Esophagus squamous epithelium (tissue), 5 donors: Measurements from ENCODE around the gene B3GALT6. TPM values are rescaled to one million over a fixed set of nuclear protein-coding genes. Genes with fewer than 3 reads are reported as not detected.
"Not testable (repeated sequence)": the region's sequence is repeated elsewhere in the genome, so short reads cannot be mapped to it uniquely, and the experiment has no call there.

ENCODE experiments used
- DNase-seq: peaks from one replicate; lab custom pipeline; 2025; lab: John Stamatoyannopoulos, UW
- H3K27ac ChIP-seq, 4 donors: fragments of 200-600 bp; sonication (generic); one replicate each; pipeline ENCODE4 v1.5.1; 2016 to 2019; ENCODE audit warnings: mild to moderate bottlenecking in 1 of 4
- H3K27me3 ChIP-seq, 4 donors: fragments of 200-600 bp; sonication (generic); 1 replicate in 3 of 4; 2 replicates in 1 of 4; pipeline versions ENCODE4 v1.5.1 to v1.6.0; 2017 to 2021; ENCODE audit warnings: antibody characterized with exemption in 1 of 4
- H3K36me3 ChIP-seq, 3 donors: fragments of 200-600 bp; sonication (generic); one replicate each; pipeline ENCODE4 v1.5.1; 2016 to 2019
- H3K4me1 ChIP-seq, 3 donors: fragments of 200-600 bp; sonication (generic); one replicate each; pipeline ENCODE4 v1.5.1; 2017 to 2019
- H3K4me3 ChIP-seq, 4 donors: fragments of 200-600 bp; sonication (generic); 1 replicate in 3 of 4; 2 replicates in 1 of 4; pipeline ENCODE4 v1.5.1; 2016 to 2019; ENCODE audit warnings: mild to moderate bottlenecking in 2 of 4, moderate library complexity in 1 of 4
- H3K9me3 ChIP-seq, 3 donors: fragments of 200-600 bp; sonication (generic); one replicate each; pipeline ENCODE4 v1.5.1; 2016 to 2019
- CTCF ChIP-seq, 6 experiments: fragments of 450-650 bp in 4 of 6; fragments of 200-600 bp in 2 of 6; sonication (generic) in 2 of 6; IDR thresholded peaks; one replicate each; pipeline ENCODE4 v1.5.1; 2016 to 2019; ENCODE audit warnings: antibody characterized with exemption in 6 of 6, mild to moderate bottlenecking in 4 of 6, moderate library complexity in 4 of 6
- POLR2A ChIP-seq, 4 donors: fragments of 450-650 bp; IDR thresholded peaks; one replicate each; pipeline ENCODE4 v1.6.1; 2017; ENCODE audit warnings: antibody characterized with exemption in 4 of 4, mild to moderate bottlenecking in 4 of 4, moderate library complexity in 3 of 4
- WGBS, 2 donors: methylation state at CpG; one replicate each; pipeline ENCODE4 v1.1.5; 2018; 5-methylcytosine and 5-hydroxymethylcytosine counted together
- intact Hi-C: fragments of 100-400 bp; cut with DNase I; formaldehyde crosslinking; loops from one replicate; pipeline ENCODE4 v1.15.0; 2022
- total RNA-seq, 4 donors: library from RNA; depleted of rRNA; stranded (reverse); fragments of >200 nt; gene quantifications; one replicate each; pipeline ENCODE4 v1.1.0, GENCODE V29; 2016
- donor health status: DM: yes; HTN: yes; CAD: no.

B3GALT6 gene
- total RNA-seq, 4 donors from 2014 or later, result 13.5 to 17.5 (median 15.6) TPM

GRCh38 chr1:1185101-1185765 is 46.8 kb upstream of the B3GALT6 start:
- peaks cover 0 to 18% (median 0%) of the 10 kb centered on the region in 4 donors for H3K27me3 ChIP-seq
- H3K4me3 ChIP-seq, result no peak overlapping the region
- intact Hi-C loops, result no loop called here
- 77 to 84% methylated on average over 5 to 12 of the region's 31 CpGs for WGBS, 2 donors
- H3K27ac ChIP-seq, result no peak overlapping the region
- peaks cover 0 to 4% (median 0%) of the 10 kb centered on the region in 3 donors for H3K4me1 ChIP-seq
- TF ChIP-seq POLR2A (IDR thresholded peaks at IDR 0.05) (no peak), CTCF (IDR thresholded peaks at IDR 0.05) (no peak)
- no peaks in the 10 kb centered on the region for H3K9me3 ChIP-seq
- DNase-seq, result no peak
- no peaks in the 10 kb centered on the region for H3K36me3 ChIP-seq

- Histone ChIP-seq H3K36me3 (no peaks in the 10 kb centered on the region), H3K27ac (no peak overlapping the region), H3K27me3 (no peaks in the 10 kb centered on the region), H3K4me1 (peaks cover 0 to 4% (median 0%) of the 10 kb centered on the region in 3 donors), H3K9me3 (no peaks in the 10 kb centered on the region), H3K4me3 (no peak overlapping the region)
- intact Hi-C loops, result no loop called here
- DNase-seq, result no peak
- TF ChIP-seq POLR2A (IDR thresholded peaks at IDR 0.05), result no peak
- TF ChIP-seq CTCF (IDR thresholded peaks at IDR 0.05), result no peak
These were observed 44.1 kb upstream of the B3GALT6 start for GRCh38 chr1:1187938-1188337.

GRCh38 chr1:1189111-1189510 is 42.9 kb upstream of the B3GALT6 start:
- peaks cover 0 to 4% (median 0%) of the 10 kb centered on the region in 3 donors for H3K4me1 ChIP-seq
- H3K27me3 ChIP-seq, result no peaks in the 10 kb centered on the region
- TF ChIP-seq POLR2A (IDR thresholded peaks at IDR 0.05) (no peak), CTCF (IDR thresholded peaks at IDR 0.05) (no peak)
- H3K9me3 ChIP-seq, result no peaks in the 10 kb centered on the region
- 53 to 58% methylated on average over 5 of the region's 5 CpGs for WGBS, 2 donors
- H3K4me3 ChIP-seq, result no peak overlapping the region
- no peak overlapping the region for H3K27ac ChIP-seq
- H3K36me3 ChIP-seq, result no peaks in the 10 kb centered on the region
- intact Hi-C loops, result no loop called here
- DNase-seq, result no peak

GRCh38 chr1:1191734-1192133 is 40.3 kb upstream of the B3GALT6 start:
- Histone ChIP-seq H3K36me3 (no peaks in the 10 kb centered on the region), H3K27ac (peak overlapping the region in 2 of 4 donors; percentile 64 to 66), H3K27me3 (no peaks in the 10 kb centered on the region), H3K4me3 (no peak overlapping the region), H3K4me1 (peaks cover 0 to 4% (median 0%) of the 10 kb centered on the region in 3 donors), H3K9me3 (peaks cover 0 to 7% (median 0%) of the 10 kb centered on the region in 3 donors)
- intact Hi-C loops, result no loop called here
- WGBS, 2 donors, result 54 to 66% methylated on average over 11 of the region's 11 CpGs
- no peak for TF ChIP-seq CTCF (IDR thresholded peaks at IDR 0.05)
- no peak for TF ChIP-seq POLR2A (IDR thresholded peaks at IDR 0.05)
- DNase-seq, result no peak

GRCh38 chr1:1194723-1195122 is 37.3 kb upstream of the B3GALT6 start:
- no peak for TF ChIP-seq POLR2A (IDR thresholded peaks at IDR 0.05)
- TF ChIP-seq CTCF (IDR thresholded peaks at IDR 0.05), result no peak
- H3K36me3 ChIP-seq, result no peaks in the 10 kb centered on the region
- peaks cover 0 to 3% (median 0%) of the 10 kb centered on the region in 4 donors for H3K27me3 ChIP-seq
- no peak for DNase-seq
- H3K4me3 ChIP-seq, result no peak overlapping the region
- no peak overlapping the region for H3K27ac ChIP-seq
- 92% methylated on average over 3 of the region's 3 CpGs for WGBS, 2 donors
- intact Hi-C loops, result no loop called here
- peaks cover 0 to 4% (median 0%) of the 10 kb centered on the region in 3 donors for H3K4me1 ChIP-seq
- H3K9me3 ChIP-seq, result peaks cover 0 to 7% (median 0%) of the 10 kb centered on the region in 3 donors

GRCh38 chr1:1195726-1196125 is 36.3 kb upstream of the B3GALT6 start:
- DNase-seq, H3K27ac ChIP-seq, H3K9me3 ChIP-seq, H3K4me3 ChIP-seq, H3K36me3 ChIP-seq, intact Hi-C loops: not testable (repeated sequence)
- Histone ChIP-seq H3K27me3 (peaks cover 0 to 11% (median 1%) of the 10 kb centered on the region in 4 donors), H3K4me1 (peaks cover under 1 to 10% (median 2%) of the 10 kb centered on the region in 3 donors)
- WGBS, 2 donors, result 92 to 98% methylated on average over 4 to 5 of the region's 6 CpGs
